Measurements from ENCODE around the gene RPH3AL.

RPH3AL gene

DNA sequence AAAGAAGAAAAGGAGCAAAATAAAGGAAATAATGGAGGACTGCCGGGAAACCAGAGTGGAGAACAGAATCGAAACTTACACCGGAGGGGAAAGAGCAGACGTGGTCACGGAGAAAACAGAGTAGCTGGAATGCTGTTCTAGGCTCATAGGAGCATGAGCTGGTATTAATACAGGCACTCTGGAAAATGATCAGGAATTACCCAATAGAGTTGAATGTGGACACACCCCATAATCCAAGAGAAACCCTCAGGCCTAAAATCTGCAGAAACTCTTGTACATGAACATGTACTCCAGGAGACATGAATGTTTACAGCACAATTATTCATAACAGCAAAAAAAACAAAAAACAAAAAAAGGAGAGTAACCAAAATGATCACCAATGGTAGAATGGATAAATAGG, 77.7 kb downstream of the RPH3AL start:
- TF ChIP-seq GATA2 (IDR thresholded peaks at IDR 0.05; ENCODE audit: low read depth, low read length) (no peak), GATA3 (IDR thresholded peaks at IDR 0.05; ENCODE audit: low read depth, low read length) (no peak)

DNA sequence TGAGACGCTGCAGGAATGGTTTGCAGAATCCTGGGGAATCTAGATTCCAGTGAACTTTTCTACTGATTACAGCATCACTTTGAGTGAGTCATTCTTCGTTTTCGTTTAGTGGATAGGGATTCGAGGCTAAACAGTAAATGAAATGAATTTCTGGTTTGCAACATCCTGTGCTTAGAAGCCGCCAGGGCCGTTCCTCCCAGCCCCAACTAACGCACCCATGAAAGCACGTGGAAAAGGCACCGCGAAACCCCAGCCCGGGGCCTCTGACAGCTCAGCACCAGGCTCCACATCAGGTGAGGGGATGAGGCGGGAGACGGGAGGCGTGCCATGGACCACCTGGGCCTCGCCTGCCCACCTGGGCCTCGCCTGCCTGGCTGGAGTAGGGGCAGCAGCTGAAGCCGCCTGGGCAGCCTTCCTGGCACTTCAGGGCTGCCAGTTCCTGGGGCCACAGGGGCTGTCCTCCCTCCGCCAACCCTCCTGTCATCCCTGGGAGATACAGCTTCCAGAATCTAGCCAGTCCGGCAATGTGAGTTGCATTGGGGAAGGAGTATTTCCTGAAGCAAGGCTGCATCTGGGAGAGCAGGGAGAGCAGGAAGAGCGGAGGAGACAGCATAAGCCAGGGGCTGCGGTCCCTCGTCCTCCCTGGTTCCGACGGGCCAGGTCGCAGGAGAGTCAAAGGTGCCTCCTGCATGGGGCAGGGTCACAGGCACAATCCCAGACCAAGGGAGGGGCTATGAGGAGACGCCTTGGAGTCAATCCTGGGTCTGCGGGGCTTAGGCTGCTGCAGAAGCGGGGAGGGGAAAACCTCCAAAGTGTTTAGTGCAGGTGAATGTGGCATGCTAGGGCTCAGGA, 78.4 kb downstream of the RPH3AL start:
- no peak for TF ChIP-seq GATA3 (IDR thresholded peaks at IDR 0.05; ENCODE audit: low read depth, low read length)
- TF ChIP-seq GATA2 (IDR thresholded peaks at IDR 0.05; ENCODE audit: low read depth, low read length), result no peak

GRCh38 chr17:269616-270514, 82.7 kb downstream of the RPH3AL start:
- TF ChIP-seq GATA2 (IDR thresholded peaks at IDR 0.05; ENCODE audit: low read depth, low read length), result no peak

DNA sequence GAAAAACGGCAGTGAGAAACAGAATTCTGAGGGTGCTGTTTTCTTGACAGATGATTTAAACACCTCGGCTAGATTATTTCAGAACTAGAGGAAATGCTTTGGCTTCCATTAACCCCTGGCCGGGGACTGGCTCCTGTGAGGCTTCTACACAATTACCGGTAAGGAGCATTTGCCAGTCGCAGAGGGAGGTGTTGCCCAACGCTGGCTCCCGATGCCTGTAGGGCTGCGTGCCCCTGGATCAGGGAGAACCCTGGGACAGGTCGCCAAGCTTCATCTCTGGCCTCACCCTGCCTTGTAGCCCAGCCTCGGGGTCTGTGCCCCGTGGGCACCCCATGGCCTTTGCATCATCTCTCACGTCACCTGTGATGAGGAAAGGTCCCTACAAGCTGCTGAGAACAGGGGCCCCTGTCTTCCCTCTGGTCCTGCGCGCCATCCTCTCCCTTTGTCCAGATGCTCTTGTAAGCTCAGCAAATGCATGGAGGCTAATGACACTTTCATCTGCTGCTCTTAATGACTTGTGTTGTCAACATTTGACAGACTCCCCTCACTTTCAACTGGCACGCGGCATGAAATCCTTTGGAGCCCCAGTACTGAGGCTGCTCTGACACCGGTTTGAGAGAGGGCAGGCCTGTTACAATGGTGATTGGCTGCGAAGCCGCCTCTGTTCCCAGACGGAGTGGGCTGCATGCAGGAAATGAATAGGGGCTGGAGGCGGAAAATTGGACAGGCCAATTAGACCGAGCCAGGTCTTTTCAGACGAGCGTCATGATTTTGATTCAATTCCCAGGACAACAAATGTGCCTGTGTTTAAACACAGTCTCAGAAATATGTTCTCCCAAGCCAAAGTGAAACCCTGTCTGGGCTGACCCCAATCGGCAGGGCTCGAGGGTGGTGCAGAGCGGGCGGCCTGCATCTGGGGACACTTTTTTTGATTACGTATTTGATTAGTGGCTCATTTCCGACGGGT, 85.6 kb downstream of the RPH3AL start:
- TF ChIP-seq GATA3 (IDR thresholded peaks at IDR 0.05; ENCODE audit: low read depth, low read length) (no peak), GATA2 (IDR thresholded peaks at IDR 0.05; ENCODE audit: low read depth, low read length) (no peak)

GRCh38 chr17:266219-266618, 86.4 kb downstream of the RPH3AL start:
- no peak for TF ChIP-seq GATA2 (IDR thresholded peaks at IDR 0.05; ENCODE audit: low read depth, low read length)
- no peak for TF ChIP-seq GATA3 (IDR thresholded peaks at IDR 0.05; ENCODE audit: low read depth, low read length)

DNA sequence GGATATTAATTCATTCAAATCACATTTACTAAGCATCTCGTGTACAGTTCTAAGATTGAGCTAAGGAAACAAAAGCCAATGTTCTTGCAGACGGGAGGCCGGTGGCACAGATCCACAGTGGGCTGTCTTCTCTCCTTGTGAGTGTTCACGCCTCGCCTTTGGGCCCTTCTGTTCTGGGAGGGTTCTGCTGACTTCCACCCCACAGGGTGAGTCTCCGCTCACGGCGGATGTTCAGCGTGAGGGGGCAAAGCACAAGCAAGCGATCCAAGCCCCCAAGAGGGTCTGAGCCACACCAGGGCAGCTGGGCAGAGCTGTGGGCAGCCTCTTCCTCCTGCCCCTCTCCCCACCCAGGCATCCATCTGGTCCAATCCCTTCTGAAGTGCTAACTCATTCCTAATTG, 86.9 kb downstream of the RPH3AL start:
- no peak for TF ChIP-seq GATA2 (IDR thresholded peaks at IDR 0.05; ENCODE audit: low read depth, low read length)

DNA sequence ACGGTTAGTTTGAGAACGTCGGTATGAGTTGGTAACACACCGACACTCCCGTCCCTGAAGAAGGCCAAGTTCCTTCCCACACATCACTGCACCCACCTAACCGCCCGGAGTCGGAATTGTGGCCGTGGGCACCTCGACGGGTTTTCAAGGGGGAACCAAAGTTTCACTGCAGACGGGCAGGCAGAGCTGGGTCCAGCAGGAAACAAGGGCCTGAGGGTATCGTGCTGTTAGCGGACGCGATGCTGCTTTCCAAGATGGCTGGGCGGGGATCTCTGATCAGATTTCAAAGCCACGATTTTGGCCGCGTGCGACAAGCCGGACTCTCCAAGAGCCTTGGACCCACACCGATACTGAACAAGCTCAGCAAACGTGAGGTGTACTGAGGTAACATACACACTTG, 88.8 kb downstream of the RPH3AL start:
- TF ChIP-seq GATA2 (IDR thresholded peaks at IDR 0.05; ENCODE audit: low read depth, low read length) (no peak), GATA3 (IDR thresholded peaks at IDR 0.05; ENCODE audit: low read depth, low read length) (no peak)

GRCh38 chr17:263271-263670, 89.3 kb downstream of the RPH3AL start:
- TF ChIP-seq GATA3 (IDR thresholded peaks at IDR 0.05; ENCODE audit: low read depth, low read length) (no peak), GATA2 (IDR thresholded peaks at IDR 0.05; ENCODE audit: low read depth, low read length) (no peak)

DNA sequence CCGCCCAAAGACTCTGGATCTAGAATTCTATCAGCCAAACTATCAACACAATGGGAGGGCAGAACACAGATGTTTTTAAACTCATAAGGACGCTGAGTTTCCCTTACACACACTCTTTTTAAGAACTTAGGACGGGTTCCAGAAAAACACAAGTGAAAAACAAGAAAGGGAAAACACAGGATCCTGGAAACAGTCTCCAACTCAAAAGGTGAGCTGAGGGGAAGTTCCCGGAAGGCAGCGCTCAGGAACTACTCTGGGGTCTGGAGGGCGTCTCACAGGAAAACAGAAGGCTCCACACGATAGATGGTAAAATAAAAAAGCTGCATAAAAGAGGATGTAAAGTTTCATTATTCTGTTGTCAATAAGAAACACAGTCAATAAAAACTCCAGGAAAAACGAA, 91.0 kb downstream of the RPH3AL start:
- TF ChIP-seq GATA2 (IDR thresholded peaks at IDR 0.05; ENCODE audit: low read depth, low read length) (no peak), GATA3 (IDR thresholded peaks at IDR 0.05; ENCODE audit: low read depth, low read length) (no peak)

DNA sequence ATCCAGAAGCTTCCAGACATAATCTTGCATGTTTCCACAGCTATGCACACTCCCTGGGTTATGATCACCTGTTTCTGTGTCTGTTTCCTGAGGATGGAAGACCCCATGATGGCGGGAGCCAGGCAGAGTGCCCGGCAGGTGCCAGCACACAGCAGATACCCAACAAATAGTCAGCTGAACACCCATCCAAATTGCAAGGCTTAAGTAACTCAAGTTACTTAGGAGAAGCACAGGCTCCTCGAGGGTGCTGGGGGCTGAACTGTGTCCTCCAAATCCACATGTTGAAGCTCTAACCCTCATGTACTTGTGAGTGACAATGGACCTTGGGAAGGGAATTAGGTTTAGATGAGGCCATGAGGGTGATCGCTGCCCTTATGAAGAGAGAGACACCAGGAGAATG, 91.7 kb downstream of the RPH3AL start:
- TF ChIP-seq GATA3 (IDR thresholded peaks at IDR 0.05; ENCODE audit: low read depth, low read length) (no peak), GATA2 (IDR thresholded peaks at IDR 0.05; ENCODE audit: low read depth, low read length) (no peak)

DNA sequence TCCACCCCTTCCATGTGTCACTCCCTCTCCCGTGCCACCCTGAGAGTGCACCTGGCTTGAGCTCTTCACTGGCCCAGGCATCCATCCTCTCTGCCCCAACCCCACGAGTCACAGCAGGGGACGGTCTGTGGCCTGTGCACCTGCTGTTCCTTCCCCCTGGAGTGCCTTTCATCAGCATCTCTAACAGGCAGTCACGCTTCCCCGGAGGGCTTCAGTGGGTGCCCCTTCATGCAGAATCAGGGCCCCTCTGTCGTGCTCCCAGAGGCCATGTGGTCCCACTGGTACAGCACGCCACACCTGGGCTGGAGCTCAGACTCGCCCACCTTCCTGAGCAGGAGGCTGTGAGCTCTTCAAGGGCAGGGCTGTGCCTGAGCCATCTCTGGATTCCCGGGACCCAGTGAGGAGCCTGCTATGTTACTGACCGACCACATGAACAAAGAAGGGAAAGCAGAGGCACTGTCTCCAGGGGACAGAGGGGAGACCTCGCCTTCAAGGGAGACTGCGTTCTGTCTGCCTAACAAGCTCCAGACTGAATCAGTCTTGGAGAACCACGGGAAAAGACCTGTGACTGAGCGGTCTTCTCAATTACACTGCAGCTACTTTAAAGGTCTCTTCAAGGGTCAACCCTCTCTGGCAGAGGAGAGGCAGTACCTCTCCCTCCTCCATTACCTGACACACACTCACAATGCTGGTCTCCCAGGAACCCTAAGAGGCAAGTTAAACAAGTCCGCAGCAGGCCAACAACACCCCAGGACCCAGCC, 92.4 kb downstream of the RPH3AL start:
- TF ChIP-seq GATA2 (IDR thresholded peaks at IDR 0.05; ENCODE audit: low read depth, low read length) (no peak), GATA3 (IDR thresholded peaks at IDR 0.05; ENCODE audit: low read depth, low read length) (no peak)

DNA sequence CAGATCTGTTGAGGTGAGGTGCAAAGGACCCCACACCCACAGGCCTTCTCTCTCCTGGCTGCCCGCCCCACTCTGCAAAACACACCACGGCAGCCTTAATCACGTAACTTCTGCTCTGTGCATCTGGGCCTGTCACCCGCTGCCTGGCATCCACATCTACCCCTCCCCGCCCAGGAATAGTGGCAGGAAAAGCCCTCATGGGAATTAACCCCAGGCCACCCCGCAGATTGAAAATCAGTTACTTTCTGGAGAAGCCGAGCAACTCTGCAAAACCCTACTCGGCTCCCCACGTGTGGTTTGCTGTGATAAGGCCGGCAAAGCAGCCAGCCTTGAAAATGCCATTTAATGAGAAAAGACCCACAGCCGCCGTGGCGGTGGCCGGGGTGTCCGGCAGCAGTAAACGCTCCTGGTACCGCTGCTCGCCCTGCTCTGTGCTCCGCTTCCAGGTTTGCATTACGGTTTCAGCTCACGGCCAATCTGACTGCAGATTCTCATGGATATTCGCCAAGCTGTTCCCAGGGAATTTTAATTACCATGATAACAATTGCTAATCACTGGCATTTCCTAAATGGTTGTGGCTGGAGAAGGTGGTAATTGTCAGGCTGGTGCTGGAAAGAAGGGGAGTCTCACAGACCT, 93.1 kb downstream of the RPH3AL start:
- TF ChIP-seq GATA3 (IDR thresholded peaks at IDR 0.05; ENCODE audit: low read depth, low read length), result no peak
- no peak for TF ChIP-seq GATA2 (IDR thresholded peaks at IDR 0.05; ENCODE audit: low read depth, low read length)

GRCh38 chr17:258906-259305, 93.7 kb downstream of the RPH3AL start:
- TF ChIP-seq GATA3 (IDR thresholded peaks at IDR 0.05; ENCODE audit: low read depth, low read length) (no peak), GATA2 (IDR thresholded peaks at IDR 0.05; ENCODE audit: low read depth, low read length) (no peak)

Data from SH-SY5Y (cell line).